Natural killer cell (primary cell): ENCODE results near the gene TMC8. TPM values are rescaled to one million over a fixed set of nuclear protein-coding genes. Genes with fewer than 3 reads are reported as not detected.

Source experiments
- ATAC-seq, 3 donors: fragments of 150-1000 bp in 2 of 3; fragments of 200-7000 bp in 1 of 3; cut with Tn5 transposase; 1 replicate in 1 of 3; 2 replicates in 2 of 3; pipeline ENCODE4 v1.10.0; 2021; ENCODE audit warnings: mild to moderate bottlenecking in 2 of 3, moderate library complexity in 2 of 3
- DNase-seq, 2 donors: peaks; one replicate each; pipeline versions ENCODE4 v3.0.0 to v3.0.0-alpha.2; 2013 to 2021; ENCODE audit warnings: mixed read lengths in 1 of 2
- H3K27ac ChIP-seq: one replicate; pipeline ENCODE4 v1.5.1; 2013; ENCODE audit warnings: mild to moderate bottlenecking, low read length
- H3K27me3 ChIP-seq: one replicate; pipeline ENCODE4 v1.6.1; 2013; ENCODE audit warnings: low read length; ENCODE audit not compliant: control insufficient read depth, insufficient read depth
- H3K36me3 ChIP-seq: one replicate; pipeline ENCODE4 v1.6.1; 2013; ENCODE audit warnings: low read length; ENCODE audit not compliant: control insufficient read depth, insufficient read depth
- H3K4me1 ChIP-seq: one replicate; pipeline ENCODE4 v1.6.1; 2013; ENCODE audit warnings: low read length; ENCODE audit not compliant: control insufficient read depth, insufficient read depth
- H3K4me3 ChIP-seq: one replicate; pipeline ENCODE4 v1.5.1; 2013; ENCODE audit warnings: low read length
- H3K9me3 ChIP-seq: one replicate; pipeline ENCODE4 v1.6.1; 2013; ENCODE audit warnings: low read length; ENCODE audit not compliant: control insufficient read depth, insufficient read depth
- H3K27ac Mint-ChIP-seq, 2 donors: one replicate each; pipeline ENCODE4 v1.8.0; 2022; ENCODE audit warnings: mild to moderate bottlenecking in 2 of 2, mixed read lengths in 2 of 2, moderate library complexity in 1 of 2
- H3K27me3 Mint-ChIP-seq, 2 donors: one replicate each; pipeline ENCODE4 v1.8.0; 2022; ENCODE audit warnings: low read depth in 2 of 2, mixed read lengths in 2 of 2
- H3K36me3 Mint-ChIP-seq: one replicate; pipeline ENCODE4 v1.8.0; 2022; ENCODE audit warnings: mixed read lengths
- H3K4me1 Mint-ChIP-seq, 2 donors: one replicate each; pipeline ENCODE4 v1.8.0; 2022; ENCODE audit warnings: mixed read lengths in 2 of 2
- H3K4me3 Mint-ChIP-seq: one replicate; pipeline ENCODE4 v1.8.0; 2022; ENCODE audit warnings: mild to moderate bottlenecking, moderate library complexity, mixed read lengths
- H3K9me3 Mint-ChIP-seq, 2 donors: one replicate each; pipeline ENCODE4 v1.8.0; 2022; ENCODE audit warnings: mixed read lengths in 2 of 2
- CTCF ChIP-seq: fragments of 200-600 bp; IDR thresholded peaks from one replicate; pipeline ENCODE4 v1.8.0; 2022; ENCODE audit warnings: antibody characterized with exemption
- WGBS: methylation state at CpG from one replicate; pipeline ENCODE4 v1.1.7; 2013; ENCODE audit warnings: missing lambda C conversion rate; ENCODE audit not compliant: insufficient coverage; 5-methylcytosine and 5-hydroxymethylcytosine counted together
- intact Hi-C: fragments of 100-400 bp; cut with micrococcal nuclease; formaldehyde crosslinking; loops from one replicate; pipeline ENCODE4 v1.14.2; 2022
- total RNA-seq, 4 donors: library from RNA; stranded (reverse); fragments of 120-200 nt in 1 of 4; gene quantifications; one replicate each; pipeline versions ENCODE4 v1.2.3 to v1.2.4, GENCODE V29; 2013 to 2022

Gene TMC8
- total RNA-seq, 3 donors from 2014 or later (not counting 1 experiment from before 2014, with no cell fraction given) = 401 to 551 (median 435) TPM

GRCh38 chr17:78144147-78144719 lies 13.7 kb downstream of the TMC8 start:
- Mint-ChIP-seq H3K4me1 (peaks cover 22 to 40% of the 10 kb centered on the region in 2 donors), H3K4me3 (no peak overlapping the region), H3K36me3 (no peaks in the 10 kb centered on the region), H3K27me3 (peaks cover 0 to 5% of the 10 kb centered on the region in 2 donors), H3K9me3 (no peaks in the 10 kb centered on the region), H3K27ac (peak overlapping the region in 1 of 2 donors; percentile 78)
- no peak overlapping the region for H3K4me3 ChIP-seq
- TF ChIP-seq CTCF = no peak
- peaks cover 91% of the 10 kb centered on the region for H3K4me1 ChIP-seq
- no peak for DNase-seq
- intact Hi-C loops = no loop called here
- ATAC-seq = no peak
- WGBS = 75% methylated on average over 10 of the region's 11 CpGs
- H3K27me3 ChIP-seq = no peaks in the 10 kb centered on the region
- peaks cover 19% of the 10 kb centered on the region for H3K36me3 ChIP-seq
- no peaks in the 10 kb centered on the region for H3K9me3 ChIP-seq
- H3K27ac ChIP-seq = peak overlapping the region; percentile 5

GRCh38 chr17:78144736-78145641 lies 14.4 kb downstream of the TMC8 start:
- intact Hi-C loops = no loop called here
- peaks cover 84% of the 10 kb centered on the region for H3K4me1 ChIP-seq
- peak overlapping the region in 1 of 2 donors; percentile 78 for H3K27ac Mint-ChIP-seq
- peaks cover 0 to 5% of the 10 kb centered on the region in 2 donors for H3K27me3 Mint-ChIP-seq
- no peak for ATAC-seq
- no peaks in the 10 kb centered on the region for H3K36me3 Mint-ChIP-seq
- no peaks in the 10 kb centered on the region for H3K27me3 ChIP-seq
- H3K4me1 Mint-ChIP-seq = peaks cover 17 to 34% of the 10 kb centered on the region in 2 donors
- H3K4me3 Mint-ChIP-seq = no peak overlapping the region
- H3K9me3 Mint-ChIP-seq = no peaks in the 10 kb centered on the region
- peaks cover 17% of the 10 kb centered on the region for H3K36me3 ChIP-seq
- no peaks in the 10 kb centered on the region for H3K9me3 ChIP-seq
- WGBS = 83% methylated on average over 18 of the region's 18 CpGs
- no peak overlapping the region for H3K27ac ChIP-seq
- H3K4me3 ChIP-seq = no peak overlapping the region
- DNase-seq = peak in 1 of 2 donors; percentile 5
- TF ChIP-seq CTCF = no peak

- DNase-seq = no peak
- peaks cover 11 to 22% of the 10 kb centered on the region in 2 donors for H3K4me1 Mint-ChIP-seq
- H3K27ac ChIP-seq = peak overlapping the region; percentile 78
- H3K4me1 ChIP-seq = peaks cover 70% of the 10 kb centered on the region
- WGBS = 92% methylated on average over 7 of the region's 7 CpGs
- ATAC-seq = no peak
- H3K9me3 Mint-ChIP-seq = no peaks in the 10 kb centered on the region
- intact Hi-C loops = no loop called here
- no peak overlapping the region for H3K4me3 ChIP-seq
- H3K36me3 Mint-ChIP-seq = no peaks in the 10 kb centered on the region
- H3K27me3 Mint-ChIP-seq = peaks cover 0 to 5% of the 10 kb centered on the region in 2 donors
- H3K9me3 ChIP-seq = no peaks in the 10 kb centered on the region
- H3K36me3 ChIP-seq = peaks cover 13% of the 10 kb centered on the region
- no peak overlapping the region for H3K4me3 Mint-ChIP-seq
- TF ChIP-seq CTCF = no peak
- H3K27me3 ChIP-seq = no peaks in the 10 kb centered on the region
- H3K27ac Mint-ChIP-seq = no peak overlapping the region
Observed at GRCh38 chr17:78146471-78146869, 15.9 kb downstream of the TMC8 start.
